ENCODE data around the gene SPAG9. TPM values are rescaled to one million over a fixed set of nuclear protein-coding genes. Genes with fewer than 3 reads are reported as not detected.

Gene SPAG9
- total RNA-seq, 4 donors from 2014 or later = 37.0 to 131 (median 116) TPM

- H3K4me3 ChIP-seq = no peak overlapping the region
- H3K4me1 ChIP-seq = peaks cover 0 to 11% (median 0%) of the 10 kb centered on the region in 4 donors
- TF ChIP-seq POLR2A (IDR thresholded peaks at IDR 0.05) (no peak), CTCF (IDR thresholded peaks at IDR 0.05) (no peak), EP300 (IDR thresholded peaks at IDR 0.05; ENCODE audit: low read depth) (no peak), POLR2AphosphoS5 (IDR thresholded peaks at IDR 0.05) (no peak)
- in situ Hi-C loops (cut with MboI; ENCODE audit: low pct_ligation_motif_present in 1 of 4, low pct_unique_long_range_greater_than_20kb in 1 of 4, low sequenced_read_pairs in 3 of 4) (loop anchor here in 2 of 4 donors (10.0 kb wide), 1 partner anchor 149 kb away; the partner anchor contains the start of gene NME1 (in 2 of the 2)), intact Hi-C loops (cut with DNase I; ENCODE audit: low total_unique reads) (no loop called here)
- no peak for DNase-seq
- 85% methylated on average over 2 of the region's 2 CpGs; no CpG with 5 or more reads in 1 of the 2 donors for WGBS, 2 donors (ENCODE audit: low coverage in 1 of 2)
- peaks cover 0 to 40% (median 19%) of the 10 kb centered on the region in 4 donors for H3K36me3 ChIP-seq
- H3K27me3 ChIP-seq = no peaks in the 10 kb centered on the region
- no peaks in the 10 kb centered on the region for H3K9me3 ChIP-seq
- no peak overlapping the region for H3K27ac ChIP-seq
Measured at GRCh38 chr17:51005768-51006167, 114.9 kb downstream of the SPAG9 start.

GRCh38 chr17:51004249-51004648 is 116.4 kb downstream of the SPAG9 start:
- Histone ChIP-seq H3K4me1 (peaks cover 0 to 11% (median 0%) of the 10 kb centered on the region in 4 donors), H3K36me3 (peaks cover 0 to 50% (median 21%) of the 10 kb centered on the region in 4 donors), H3K27ac (no peak overlapping the region), H3K9me3 (no peaks in the 10 kb centered on the region), H3K27me3 (no peaks in the 10 kb centered on the region), H3K4me3 (no peak overlapping the region)
- in situ Hi-C loops (cut with MboI; ENCODE audit: low pct_ligation_motif_present in 1 of 4, low pct_unique_long_range_greater_than_20kb in 1 of 4, low sequenced_read_pairs in 3 of 4) = loop anchor here (5.0 to 10.0 kb wide), 2 partner anchors 148 to 151 kb away; partner anchors contain the start of gene NME1 (in 4 of the 4)
- intact Hi-C loops (cut with DNase I; ENCODE audit: low total_unique reads) = loop anchor here (5.0 kb wide), 1 partner anchor 148 kb away; the partner anchor contains the start of gene NME1
- WGBS, 2 donors (ENCODE audit: low coverage in 1 of 2) = 50 to 93% methylated on average over 1 of the region's 1 CpG
- DNase-seq = no peak
- TF ChIP-seq CTCF (IDR thresholded peaks at IDR 0.05) (no peak), EP300 (IDR thresholded peaks at IDR 0.05; ENCODE audit: low read depth) (no peak), POLR2A (IDR thresholded peaks at IDR 0.05) (no peak), POLR2AphosphoS5 (IDR thresholded peaks at IDR 0.05) (no peak)

GRCh38 chr17:51000835-51001638 is 119.6 kb downstream of the SPAG9 start:
- no peak overlapping the region for H3K4me3 ChIP-seq
- no peaks in the 10 kb centered on the region for H3K9me3 ChIP-seq
- intact Hi-C loops (cut with DNase I; ENCODE audit: low total_unique reads) (loop anchor here (5.0 kb wide), 1 partner anchor 151 kb away; the partner anchor contains the start of gene NME1), in situ Hi-C loops (cut with MboI; ENCODE audit: low pct_ligation_motif_present in 1 of 4, low pct_unique_long_range_greater_than_20kb in 1 of 4, low sequenced_read_pairs in 3 of 4) (loop anchor here (5.0 to 10.0 kb wide), 2 partner anchors 151 to 154 kb away; partner anchors contain the start of gene NME1 (in 4 of the 4))
- H3K27ac ChIP-seq = no peak overlapping the region
- H3K27me3 ChIP-seq = no peaks in the 10 kb centered on the region
- TF ChIP-seq POLR2A (IDR thresholded peaks at IDR 0.05) (no peak), CTCF (IDR thresholded peaks at IDR 0.05) (peak; percentile 49 to 69 (median 55)), EP300 (IDR thresholded peaks at IDR 0.05; ENCODE audit: low read depth) (no peak), POLR2AphosphoS5 (IDR thresholded peaks at IDR 0.05) (no peak)
- WGBS, 2 donors (ENCODE audit: low coverage in 1 of 2) = 89 to 91% methylated on average over 1 of the region's 1 CpG
- DNase-seq = no peak
- H3K36me3 ChIP-seq = peaks cover 0 to 67% (median 25%) of the 10 kb centered on the region in 4 donors
- H3K4me1 ChIP-seq = peaks cover 0 to 11% (median 0%) of the 10 kb centered on the region in 4 donors

GRCh38 chr17:50995668-50996067 is 125.0 kb downstream of the SPAG9 start:
- DNase-seq = no peak
- in situ Hi-C loops (cut with MboI; ENCODE audit: low pct_ligation_motif_present in 1 of 4, low pct_unique_long_range_greater_than_20kb in 1 of 4, low sequenced_read_pairs in 3 of 4) (no loop called here), intact Hi-C loops (cut with DNase I; ENCODE audit: low total_unique reads) (no loop called here)
- Histone ChIP-seq H3K27me3 (no peaks in the 10 kb centered on the region), H3K4me3 (no peak overlapping the region), H3K36me3 (peaks cover 0 to 75% (median 33%) of the 10 kb centered on the region in 4 donors), H3K27ac (no peak overlapping the region), H3K4me1 (no peaks in the 10 kb centered on the region), H3K9me3 (no peaks in the 10 kb centered on the region)
- TF ChIP-seq EP300 (IDR thresholded peaks at IDR 0.05; ENCODE audit: low read depth) (no peak), POLR2A (IDR thresholded peaks at IDR 0.05) (no peak), POLR2AphosphoS5 (IDR thresholded peaks at IDR 0.05) (no peak)
- 97% methylated on average over 2 of the region's 2 CpGs; no CpG with 5 or more reads in 1 of the 2 donors for WGBS, 2 donors (ENCODE audit: low coverage in 1 of 2)
